Activated CD8-positive, alpha-beta memory T cell treated with anti-CD3 and anti-CD28 coated beads, Interleukin-2, amount 50 U/mL, for 1 hour (primary cell): ENCODE data around the gene GRID2.
"Not testable (repeated sequence)": the region's sequence is repeated elsewhere in the genome, so short reads cannot be mapped to it uniquely, and the experiment has no call there.

ENCODE experiments used
- DNase-seq: peaks from one replicate; pipeline ENCODE4 v3.0.0-alpha.2; 2020; ENCODE audit errors: extremely low read depth

GRID2 gene

DNA sequence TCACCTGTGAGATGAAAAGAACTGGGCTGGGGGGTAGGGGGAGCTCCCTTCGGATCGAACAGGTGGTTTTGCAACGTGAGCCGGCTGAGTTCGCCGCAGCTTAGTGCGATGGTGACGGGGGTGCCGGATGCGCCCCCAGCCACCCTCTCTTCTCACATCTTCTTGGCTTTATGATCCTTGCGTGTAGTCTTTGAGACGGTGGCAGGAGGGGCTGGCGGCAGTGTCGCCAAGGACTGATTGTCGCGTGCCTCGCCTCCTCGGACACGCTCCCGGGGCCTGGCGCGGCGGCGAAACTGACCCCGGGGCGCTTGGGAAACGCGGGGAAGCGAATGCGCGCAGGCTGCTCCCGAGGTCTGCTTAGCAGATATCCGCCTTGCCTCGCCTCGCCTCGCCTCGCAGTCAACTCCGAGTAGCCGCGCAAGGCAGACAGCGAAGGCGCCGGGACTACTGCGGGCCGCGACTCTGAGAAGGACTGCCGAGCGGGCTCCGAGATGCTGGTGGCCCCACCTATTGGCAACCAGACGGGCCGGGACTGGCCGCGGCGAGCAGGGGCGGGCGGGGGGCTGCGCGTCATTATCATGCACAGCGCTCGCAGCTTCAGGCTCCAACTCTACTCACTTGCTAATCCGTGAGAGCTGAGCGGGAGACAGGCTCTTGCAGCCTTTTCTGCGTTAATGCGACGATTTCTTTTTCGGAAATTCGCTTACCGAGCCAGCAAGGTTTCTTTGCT lies 1.5 kb downstream of the GRID2 start:
- DNase-seq = no peak

DNA sequence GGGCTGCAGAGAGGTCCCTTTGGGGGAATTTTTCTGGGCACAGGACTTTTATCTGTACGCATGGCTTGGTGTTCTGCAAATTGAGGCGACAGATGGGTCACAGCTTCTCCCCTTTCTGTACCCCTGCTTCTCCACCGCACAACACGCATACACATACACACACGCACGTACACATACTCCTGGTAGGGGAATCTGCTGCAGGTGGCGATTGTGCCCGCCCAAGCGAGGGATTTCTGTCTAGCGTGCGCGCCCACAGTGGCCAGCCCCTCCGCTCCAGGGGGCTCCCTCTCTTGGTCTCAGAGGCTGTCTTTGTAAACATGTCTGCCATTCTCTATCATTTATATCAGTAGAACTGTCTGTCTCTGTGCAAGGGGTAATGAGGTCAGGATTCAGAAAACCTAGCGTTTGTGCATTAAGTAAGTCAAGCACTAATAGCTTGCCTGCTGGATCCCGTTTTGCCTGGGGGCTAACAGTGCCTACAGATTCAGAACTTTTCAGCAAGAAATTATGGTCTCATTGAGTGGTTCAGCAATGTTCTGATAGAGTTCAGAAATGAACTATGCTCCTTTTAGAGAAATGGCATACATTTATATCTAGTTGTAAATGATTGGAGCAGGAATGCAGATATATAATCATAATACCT lies 2.2 kb downstream of the GRID2 start:
- no peak for DNase-seq

DNA sequence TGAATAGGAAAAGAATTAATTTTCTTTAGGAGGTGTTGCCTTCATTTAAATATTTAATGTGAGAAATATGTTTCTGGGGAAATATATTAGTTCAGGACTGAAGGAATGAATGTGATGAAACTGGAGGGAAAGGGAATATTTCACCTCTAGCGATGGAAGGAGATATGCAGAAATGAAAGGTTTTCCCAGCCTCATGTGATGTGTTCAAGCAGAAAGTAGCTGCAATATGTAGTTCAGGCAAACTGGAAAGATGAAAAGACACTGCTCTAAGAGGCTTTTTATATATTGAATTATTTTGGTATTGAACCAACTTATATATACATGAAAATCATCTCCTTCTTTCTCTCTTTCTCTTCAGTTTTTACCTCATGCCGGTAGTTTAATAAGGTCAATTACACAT lies 3.4 kb downstream of the GRID2 start:
- DNase-seq = no peak

- DNase-seq = no peak
Observed at GRCh38 chr4:92307866-92308265, 4.1 kb downstream of the GRID2 start.

- DNase-seq = no peak
Observed at GRCh38 chr4:92317047-92317446, 13.3 kb downstream of the GRID2 start.

- no peak for DNase-seq
Observed at GRCh38 chr4:92328095-92328494, 24.3 kb downstream of the GRID2 start.

DNA sequence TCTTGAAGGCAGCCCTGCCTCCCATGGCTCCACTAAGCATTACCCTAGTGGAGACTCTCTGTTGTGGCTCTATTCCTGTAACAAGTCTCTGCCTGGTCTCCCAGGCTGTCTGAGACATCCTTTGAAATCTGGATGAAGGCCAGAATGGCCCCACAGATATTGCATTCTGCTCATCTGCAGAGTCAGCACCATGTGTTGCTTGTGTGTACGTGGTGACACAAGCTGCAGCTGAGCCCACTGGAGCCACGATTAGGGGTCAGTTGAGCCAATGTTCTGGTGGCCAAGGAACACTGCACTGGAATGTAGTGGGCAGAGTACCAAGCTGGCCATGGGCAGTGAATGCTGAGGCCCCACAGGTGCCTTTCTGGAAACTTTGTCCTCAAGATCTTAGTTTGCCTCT lies 29.2 kb downstream of the GRID2 start:
- DNase-seq = no peak

GRCh38 chr4:92334716-92335350 lies 31.1 kb downstream of the GRID2 start:
- DNase-seq = no peak

DNA sequence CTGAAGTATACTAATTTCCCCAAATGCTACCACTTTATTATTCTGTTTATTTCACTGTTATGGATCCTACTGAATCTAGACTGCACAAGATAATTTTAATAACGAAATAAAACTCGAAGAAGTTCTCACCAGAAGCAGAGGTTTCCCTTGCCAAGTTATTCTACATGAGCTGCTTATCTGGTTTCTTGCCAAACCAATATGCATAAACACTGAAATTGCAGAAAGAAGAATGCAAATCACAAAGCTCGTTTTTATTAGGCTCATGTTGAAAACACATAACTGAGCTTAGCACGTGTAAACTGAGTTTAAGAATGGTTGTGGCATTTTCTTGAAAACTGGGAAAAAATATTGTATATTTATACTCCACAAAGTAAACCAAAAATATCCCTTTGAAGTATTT lies 35.9 kb downstream of the GRID2 start:
- no peak for DNase-seq

DNA sequence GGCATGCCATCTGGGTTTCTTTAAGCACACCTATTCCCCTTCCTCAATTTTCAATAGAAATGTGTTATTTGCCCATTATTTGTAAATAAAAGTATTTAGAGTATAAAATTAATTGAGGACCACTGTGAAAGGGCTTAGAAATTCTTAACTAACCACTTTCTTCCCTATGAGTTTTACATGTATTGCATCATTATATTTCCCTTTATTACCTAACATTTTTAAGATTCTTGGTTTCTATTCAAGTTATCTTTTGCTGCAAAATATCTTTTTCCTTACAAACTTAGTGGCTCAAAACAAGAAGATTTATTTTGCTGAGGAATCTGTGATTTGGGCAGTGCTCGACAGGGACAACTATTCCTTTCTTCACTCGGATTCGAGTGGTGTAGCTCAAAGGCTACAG lies 40.5 kb downstream of the GRID2 start:
- no peak for DNase-seq

- DNase-seq = no peak
Observed at GRCh38 chr4:92346289-92346688, 42.5 kb downstream of the GRID2 start.

GRCh38 chr4:92357966-92358365 lies 54.2 kb downstream of the GRID2 start:
- no peak for DNase-seq

DNA sequence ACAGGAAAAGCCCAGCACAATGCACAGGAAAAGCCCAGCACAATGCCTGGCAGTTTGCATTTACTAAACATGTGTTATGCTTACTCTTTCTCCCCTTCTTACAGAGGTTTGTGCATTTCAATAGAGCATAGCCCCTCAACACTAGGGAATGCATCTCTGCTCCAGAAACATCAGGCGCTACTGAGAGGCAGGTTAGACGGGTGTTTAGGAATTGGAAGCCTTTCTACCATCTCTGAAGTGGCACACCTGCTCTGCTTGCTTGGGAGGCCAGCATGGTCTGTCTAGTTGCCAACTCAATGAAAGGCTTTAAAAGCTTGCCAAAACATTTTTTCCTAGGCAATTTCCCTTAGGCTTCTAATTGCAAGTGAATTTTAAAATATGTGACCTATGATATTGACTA lies 55.7 kb downstream of the GRID2 start:
- no peak for DNase-seq

GRCh38 chr4:92362028-92362427 lies 58.3 kb downstream of the GRID2 start:
- no peak for DNase-seq

DNA sequence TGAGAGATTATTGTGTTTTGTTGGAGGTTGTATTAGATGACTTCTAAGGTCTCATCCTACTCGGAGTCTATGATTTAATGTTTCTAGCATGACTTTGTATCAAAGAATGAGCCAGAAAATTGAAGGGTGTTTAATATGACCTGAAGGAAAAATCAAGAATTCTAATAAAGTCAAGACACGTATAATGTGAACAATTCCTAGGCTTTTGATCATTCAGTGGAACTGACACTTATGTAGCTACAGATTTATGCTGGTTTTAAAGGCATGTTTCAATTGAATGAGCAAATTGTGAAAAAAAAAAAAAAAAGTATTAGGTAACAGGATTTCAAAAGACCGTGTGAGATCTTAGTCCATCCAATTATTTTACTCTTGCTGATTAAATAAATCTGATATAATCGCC lies 64.9 kb downstream of the GRID2 start:
- DNase-seq = no peak

- DNase-seq = no peak
Observed at GRCh38 chr4:92381616-92382015, 77.8 kb downstream of the GRID2 start.

GRCh38 chr4:92382128-92382527 lies 78.4 kb downstream of the GRID2 start:
- no peak for DNase-seq

DNA sequence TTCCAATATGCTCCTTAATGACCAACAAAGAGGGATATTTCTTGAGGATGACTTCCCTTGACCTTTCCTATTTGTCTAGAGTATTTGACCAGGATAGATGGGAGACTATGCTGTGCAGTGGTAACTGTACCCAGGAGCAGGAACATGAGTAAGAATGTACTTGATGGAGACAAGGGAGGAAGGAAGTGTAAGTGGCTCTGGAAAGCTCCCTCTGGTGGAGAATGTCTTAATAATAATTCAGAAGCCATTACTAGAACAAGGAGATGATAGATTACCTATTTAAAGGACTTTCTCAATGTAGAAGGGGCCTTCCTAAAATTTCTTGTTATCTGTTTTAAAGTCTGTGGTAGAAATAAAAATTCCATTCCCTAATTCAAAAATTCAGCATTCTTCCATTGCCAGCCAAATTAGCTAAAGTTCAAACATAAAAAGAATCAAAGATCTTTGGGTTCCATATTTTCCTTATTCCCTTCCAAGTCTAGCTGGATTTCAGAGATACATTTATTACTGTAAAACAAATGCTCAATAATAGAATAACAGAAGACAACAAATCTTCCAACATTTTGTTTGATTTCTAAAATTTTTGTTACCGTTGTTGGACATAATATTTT lies 83.8 kb downstream of the GRID2 start:
- DNase-seq = no peak

GRCh38 chr4:92399032-92399431 lies 95.3 kb downstream of the GRID2 start:
- DNase-seq = no peak

DNA sequence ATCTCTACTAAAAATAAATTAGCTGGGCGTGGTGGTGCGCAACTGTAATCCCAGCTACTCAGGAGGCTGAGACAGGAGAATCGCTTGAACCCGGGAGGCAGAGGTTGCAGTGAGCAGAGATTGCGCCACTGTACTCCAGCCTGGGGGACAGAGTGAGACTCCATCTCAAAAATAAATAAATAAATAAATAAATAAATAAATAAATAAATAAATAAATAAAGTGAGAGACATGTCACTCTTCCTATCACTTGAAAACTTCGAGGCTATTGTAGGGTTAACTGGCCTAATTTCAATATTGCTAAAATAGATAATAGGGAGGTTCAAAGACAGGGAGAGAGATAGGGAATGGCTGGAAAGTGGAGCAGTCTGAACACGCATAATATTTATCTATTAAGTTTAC lies 99.8 kb downstream of the GRID2 start:
- not testable (repeated sequence) for DNase-seq

DNA sequence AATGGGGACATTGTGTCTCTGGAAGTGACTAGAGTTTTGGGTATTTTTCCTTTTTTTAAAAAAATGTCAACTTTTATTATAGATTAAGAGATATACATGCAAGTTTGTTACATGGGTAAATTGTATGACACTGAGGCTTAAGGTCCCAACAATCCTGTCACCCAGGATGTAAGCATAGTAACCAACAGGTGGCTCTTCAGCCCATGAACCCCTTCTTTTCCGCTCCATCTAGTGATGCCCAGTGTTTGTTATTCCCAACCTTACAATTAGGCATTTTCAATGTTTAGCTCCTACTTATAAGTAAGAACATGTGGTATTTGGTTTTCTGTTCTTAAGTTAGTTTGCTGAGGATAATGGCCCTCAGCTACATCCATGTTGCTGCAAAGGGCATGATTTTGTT lies 102.7 kb downstream of the GRID2 start:
- DNase-seq = no peak

DNA sequence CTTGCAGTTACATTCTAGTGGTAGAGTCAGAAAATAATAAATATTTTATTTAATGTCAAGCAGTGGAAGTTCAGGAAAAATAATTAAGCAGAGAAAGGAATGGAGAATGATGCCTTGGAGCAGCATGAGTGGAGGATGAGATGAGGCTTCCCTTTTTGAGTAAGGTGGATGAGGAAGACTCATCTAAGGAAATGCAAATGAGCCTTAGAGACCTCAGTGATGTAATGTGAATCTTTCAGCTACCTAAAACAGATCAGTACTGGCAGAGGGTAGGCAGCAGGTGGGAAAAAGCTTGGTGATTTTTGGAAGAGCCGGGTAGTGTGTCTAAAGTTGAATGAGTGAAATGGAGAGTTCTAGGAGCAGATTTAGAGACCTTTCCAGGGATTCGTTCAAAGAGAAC lies 118.2 kb downstream of the GRID2 start:
- DNase-seq = no peak

DNA sequence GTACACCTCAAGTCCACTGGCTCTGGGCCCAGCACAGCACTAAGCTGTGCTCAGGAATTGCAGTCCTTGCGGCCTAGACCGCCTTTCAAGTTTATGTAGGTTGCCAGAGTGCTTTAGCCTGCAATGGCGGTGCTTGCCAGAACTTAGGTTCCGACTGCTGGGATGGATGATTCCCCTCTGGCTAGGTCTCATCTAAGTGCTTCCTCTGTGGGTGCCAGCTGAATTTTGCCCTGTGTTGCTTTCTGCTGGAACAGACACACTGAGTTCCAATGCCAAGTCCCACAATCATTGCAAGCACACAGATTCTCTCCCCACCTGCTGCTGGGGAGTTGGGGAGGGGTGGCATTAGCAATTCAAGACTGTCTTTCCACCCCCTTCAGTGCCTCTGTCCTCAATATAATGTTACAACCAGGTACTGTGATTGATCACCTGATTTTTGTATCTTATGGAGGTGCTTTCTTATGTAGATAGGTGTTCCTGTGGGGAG lies 129.5 kb downstream of the GRID2 start:
- DNase-seq = no peak
